ENCODE data around the gene DLGAP1. TPM values are rescaled to one million over a fixed set of nuclear protein-coding genes. Genes with fewer than 3 reads are reported as not detected.
"Not testable (repeated sequence)": the region's sequence is repeated elsewhere in the genome, so short reads cannot be mapped to it uniquely, and the experiment has no call there.

DLGAP1 gene
- total and polyA plus RNA-seq, 10 donors, result 0.11 to 6.0 (median 2.1) TPM

DNA sequence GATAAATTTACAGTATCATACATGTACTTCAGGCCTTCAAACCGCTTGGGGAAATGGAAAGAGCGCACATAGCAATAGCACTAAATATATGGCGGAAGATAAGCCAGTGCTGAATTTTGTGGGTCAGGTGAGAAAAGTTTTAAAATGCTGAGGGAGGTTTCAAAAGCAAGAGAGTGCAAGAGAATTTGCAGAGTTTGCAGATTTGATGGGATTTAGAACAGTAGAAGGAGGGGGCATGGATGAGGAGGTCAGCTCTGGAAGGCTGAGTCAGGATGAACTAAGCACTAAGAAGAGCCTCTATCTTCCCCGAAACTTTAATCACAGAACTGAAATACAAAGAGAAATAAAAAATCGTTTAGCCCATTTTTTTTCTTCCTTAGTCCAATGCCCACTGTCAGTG is 145.9 kb downstream of the DLGAP1 start:
- DNase-seq, result no peak
- H3K9me3 ChIP-seq, result no peaks in the 10 kb centered on the region
- no peaks in the 10 kb centered on the region for H3K36me3 ChIP-seq
- H3K27ac ChIP-seq, result no peak overlapping the region
- TF ChIP-seq POLR2AphosphoS5 (IDR thresholded peaks at IDR 0.05), result no peak
- TF ChIP-seq, protein P1, sequence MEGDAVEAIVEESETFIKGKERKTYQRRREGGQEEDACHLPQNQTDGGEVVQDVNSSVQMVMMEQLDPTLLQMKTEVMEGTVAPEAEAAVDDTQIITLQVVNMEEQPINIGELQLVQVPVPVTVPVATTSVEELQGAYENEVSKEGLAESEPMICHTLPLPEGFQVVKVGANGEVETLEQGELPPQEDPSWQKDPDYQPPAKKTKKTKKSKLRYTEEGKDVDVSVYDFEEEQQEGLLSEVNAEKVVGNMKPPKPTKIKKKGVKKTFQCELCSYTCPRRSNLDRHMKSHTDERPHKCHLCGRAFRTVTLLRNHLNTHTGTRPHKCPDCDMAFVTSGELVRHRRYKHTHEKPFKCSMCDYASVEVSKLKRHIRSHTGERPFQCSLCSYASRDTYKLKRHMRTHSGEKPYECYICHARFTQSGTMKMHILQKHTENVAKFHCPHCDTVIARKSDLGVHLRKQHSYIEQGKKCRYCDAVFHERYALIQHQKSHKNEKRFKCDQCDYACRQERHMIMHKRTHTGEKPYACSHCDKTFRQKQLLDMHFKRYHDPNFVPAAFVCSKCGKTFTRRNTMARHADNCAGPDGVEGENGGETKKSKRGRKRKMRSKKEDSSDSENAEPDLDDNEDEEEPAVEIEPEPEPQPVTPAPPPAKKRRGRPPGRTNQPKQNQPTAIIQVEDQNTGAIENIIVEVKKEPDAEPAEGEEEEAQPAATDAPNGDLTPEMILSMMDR (IDR thresholded peaks at IDR 0.05 in 8 of 11, conservative IDR thresholded peaks at IDR 0.05 in 3 of 11), result no peak
- TF ChIP-seq POLR2A (IDR thresholded peaks at IDR 0.05), result no peak
- no peak overlapping the region for H3K4me3 ChIP-seq
- intact Hi-C loops (cut with DNase I; ENCODE audit: low total_unique reads), result no loop called here
- H3K27me3 ChIP-seq (replicated peaks in 1 of 7), result no peaks in the 10 kb centered on the region
- no peaks in the 10 kb centered on the region for H3K4me1 ChIP-seq
- WGBS, 5 donors, result 79 to 88% (median 86%) methylated on average over 5 of the region's 5 CpGs

DNA sequence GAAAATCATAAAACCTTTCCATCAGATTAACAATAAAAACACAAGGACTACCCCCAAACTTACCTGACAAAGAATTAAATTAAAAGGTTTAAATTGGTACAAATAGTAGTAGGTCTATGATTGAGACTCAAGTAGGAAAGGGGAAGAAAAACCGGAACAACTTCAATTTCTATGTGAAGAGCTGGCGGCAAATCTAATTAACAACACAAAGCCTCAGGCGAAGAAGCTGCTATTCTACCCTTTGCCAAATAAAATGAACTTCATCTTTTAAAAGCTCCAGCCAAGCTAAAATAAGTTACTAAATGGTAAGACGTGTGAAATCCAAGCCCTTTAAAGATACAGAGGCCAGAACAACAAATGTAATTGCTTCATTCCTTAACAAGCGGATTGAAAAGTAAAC is 146.5 kb downstream of the DLGAP1 start:
- DNase-seq, result no peak
- 84 to 89% (median 85%) methylated on average over 5 of the region's 5 CpGs for WGBS, 5 donors
- no peaks in the 10 kb centered on the region for H3K36me3 ChIP-seq
- no peak overlapping the region for H3K27ac ChIP-seq
- no peaks in the 10 kb centered on the region for H3K27me3 ChIP-seq (replicated peaks in 1 of 7)
- no peak overlapping the region for H3K4me3 ChIP-seq
- TF ChIP-seq, protein P1 (IDR thresholded peaks at IDR 0.05 in 8 of 11, conservative IDR thresholded peaks at IDR 0.05 in 3 of 11), result no peak
- TF ChIP-seq POLR2A (IDR thresholded peaks at IDR 0.05), result no peak
- TF ChIP-seq POLR2AphosphoS5 (IDR thresholded peaks at IDR 0.05), result no peak
- intact Hi-C loops (cut with DNase I; ENCODE audit: low total_unique reads), result no loop called here
- no peaks in the 10 kb centered on the region for H3K9me3 ChIP-seq
- no peaks in the 10 kb centered on the region for H3K4me1 ChIP-seq

DNA sequence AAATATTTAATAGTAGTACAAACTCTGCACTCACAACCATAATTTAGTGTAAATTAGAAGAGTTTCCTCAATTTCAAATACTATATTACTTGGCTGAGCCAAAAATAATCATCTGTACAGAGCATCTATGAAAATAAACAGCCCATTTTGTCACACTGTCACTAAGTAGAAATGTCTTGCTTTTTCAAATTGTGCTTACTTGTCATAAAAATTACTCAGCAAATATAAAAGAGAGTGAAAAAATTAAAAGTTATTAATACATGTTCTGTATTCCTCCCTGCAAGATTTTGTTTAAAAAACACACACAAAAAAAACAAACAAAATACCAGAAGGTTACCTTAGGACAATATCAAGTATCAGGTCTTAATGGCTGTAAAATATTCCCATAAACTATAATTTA is 155.7 kb downstream of the DLGAP1 start:
- intact Hi-C loops (cut with DNase I; ENCODE audit: low total_unique reads), result no loop called here
- Histone ChIP-seq H3K27me3 (replicated peaks in 1 of 7) (no peaks in the 10 kb centered on the region), H3K4me1 (no peaks in the 10 kb centered on the region), H3K27ac (no peak overlapping the region), H3K36me3 (no peaks in the 10 kb centered on the region), H3K9me3 (peaks cover 0 to 16% (median 2%) of the 10 kb centered on the region in 8 donors), H3K4me3 (no peak overlapping the region)
- TF ChIP-seq POLR2A (IDR thresholded peaks at IDR 0.05) (no peak), POLR2AphosphoS5 (IDR thresholded peaks at IDR 0.05) (no peak)
- TF ChIP-seq, protein P1 (IDR thresholded peaks at IDR 0.05 in 8 of 11, conservative IDR thresholded peaks at IDR 0.05 in 3 of 11), result no peak
- DNase-seq, result no peak

DNA sequence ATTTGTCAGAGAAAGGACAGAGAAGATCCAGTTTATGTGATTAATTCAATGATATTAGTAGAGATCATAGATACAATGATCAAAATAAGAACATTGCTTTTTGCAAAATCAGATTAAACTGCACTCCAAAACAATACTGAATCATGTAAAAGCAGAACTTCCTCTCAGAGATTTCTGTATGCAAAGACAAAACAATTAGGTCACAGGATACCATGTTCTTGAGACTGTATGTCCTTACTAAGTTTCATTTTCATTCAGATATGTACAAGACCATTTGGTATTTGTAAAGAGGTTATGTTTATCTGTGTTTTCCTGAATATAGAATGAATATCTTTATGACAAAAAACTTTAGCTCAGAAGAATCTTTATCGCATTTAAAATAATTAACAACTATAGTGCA is 161.8 kb downstream of the DLGAP1 start:
- TF ChIP-seq POLR2AphosphoS5 (IDR thresholded peaks at IDR 0.05) (no peak), POLR2A (IDR thresholded peaks at IDR 0.05) (no peak)
- 93 to 100% (median 98%) methylated on average over 1 of the region's 1 CpG for WGBS, 5 donors
- no peak for DNase-seq

DNA sequence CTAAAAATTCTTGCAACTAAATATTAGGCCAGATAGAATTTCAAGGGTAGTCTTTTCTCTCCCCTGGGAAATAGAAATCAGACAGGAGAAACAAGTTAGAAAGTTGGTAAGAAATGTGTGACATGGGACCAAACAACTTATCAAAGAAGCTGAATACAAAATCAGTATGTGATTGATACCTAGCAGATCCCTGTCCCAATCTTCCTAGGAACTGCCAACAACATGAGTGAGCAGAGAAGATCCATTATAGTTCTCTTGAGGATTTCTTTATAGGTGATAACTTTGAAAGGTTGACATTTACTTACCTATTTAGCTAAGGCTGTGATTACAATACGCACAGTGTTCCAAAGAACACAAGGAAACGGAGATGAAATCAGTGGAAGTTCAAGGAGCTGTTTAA is 162.4 kb downstream of the DLGAP1 start:
- Histone ChIP-seq H3K27ac (no peak overlapping the region), H3K36me3 (no peaks in the 10 kb centered on the region), H3K4me3 (no peak overlapping the region), H3K9me3 (peaks cover 0 to 8% (median 0%) of the 10 kb centered on the region in 8 donors), H3K27me3 (replicated peaks in 1 of 7) (no peaks in the 10 kb centered on the region), H3K4me1 (no peaks in the 10 kb centered on the region)
- 79 to 82% (median 80%) methylated on average over 2 of the region's 2 CpGs for WGBS, 5 donors
- DNase-seq, result no peak
- TF ChIP-seq POLR2AphosphoS5 (IDR thresholded peaks at IDR 0.05) (no peak), POLR2A (IDR thresholded peaks at IDR 0.05) (no peak)
- TF ChIP-seq, protein P1 (IDR thresholded peaks at IDR 0.05 in 8 of 11, conservative IDR thresholded peaks at IDR 0.05 in 3 of 11), result no peak
- intact Hi-C loops (cut with DNase I; ENCODE audit: low total_unique reads), result no loop called here

More for the DNA sequence above, 161.8 kb downstream of the DLGAP1 start:
- intact Hi-C loops (cut with DNase I; ENCODE audit: low total_unique reads), result no loop called here
- no peaks in the 10 kb centered on the region for H3K27me3 ChIP-seq (replicated peaks in 1 of 7)
- peaks cover 0 to 15% (median 2%) of the 10 kb centered on the region in 8 donors for H3K9me3 ChIP-seq
- H3K4me3 ChIP-seq, result no peak overlapping the region
- no peaks in the 10 kb centered on the region for H3K36me3 ChIP-seq
- no peak overlapping the region for H3K27ac ChIP-seq
- no peaks in the 10 kb centered on the region for H3K4me1 ChIP-seq

DNA sequence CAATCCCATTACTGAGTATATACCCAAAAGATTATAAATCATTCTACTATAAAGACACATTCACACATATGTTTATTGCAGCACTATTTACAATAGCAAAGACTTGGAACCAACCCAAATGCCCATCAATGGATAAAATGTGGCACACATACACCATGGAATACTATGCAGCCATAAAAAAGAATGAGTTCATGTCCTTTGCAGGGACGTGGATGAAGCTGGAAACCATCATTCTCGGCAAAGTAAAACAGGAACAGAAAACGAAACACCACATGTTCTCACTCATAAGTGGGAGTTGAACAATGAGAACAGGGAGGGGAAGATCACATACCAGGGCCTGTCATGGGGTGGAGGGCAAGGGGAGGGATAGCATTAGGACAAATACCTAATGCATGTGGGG is 167.8 kb downstream of the DLGAP1 start:
- intact Hi-C loops (cut with DNase I; ENCODE audit: low total_unique reads); DNase-seq; H3K4me1 ChIP-seq; H3K27ac ChIP-seq; H3K36me3 ChIP-seq; H3K4me3 ChIP-seq; H3K27me3 ChIP-seq (replicated peaks in 1 of 7); H3K9me3 ChIP-seq: not testable (repeated sequence)
- 73 to 90% (median 83%) methylated on average over 3 of the region's 3 CpGs for WGBS, 5 donors

Measured in spleen (tissue), 11 donors.